ENCODE data around the gene CCSAP.

DNA sequence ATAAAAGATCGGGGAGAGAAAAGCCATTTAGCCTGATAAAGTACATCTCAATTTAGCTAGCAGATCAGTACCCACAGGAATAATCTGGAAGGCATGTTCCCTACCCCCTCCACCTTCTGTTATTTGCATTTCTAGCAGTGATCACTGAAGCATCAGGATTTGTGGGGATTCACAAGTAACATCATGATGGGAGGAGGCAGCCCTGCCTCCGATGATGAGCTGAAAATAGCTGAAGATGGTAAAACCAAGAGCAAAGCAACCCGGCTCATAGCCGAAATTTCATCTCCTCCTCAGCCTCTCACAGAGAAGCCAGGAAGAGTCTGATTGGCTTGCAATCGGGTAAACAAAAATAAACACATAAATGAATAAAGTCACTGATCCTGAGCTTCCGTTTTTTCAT is 2.4 kb downstream of the CCSAP start:
- no peak for TF ChIP-seq KDM5A (IDR thresholded peaks at IDR 0.05; ENCODE audit: borderline replicate concordance, low read length)
- TF ChIP-seq POLR2AphosphoS5 (IDR thresholded peaks at IDR 0.05; ENCODE audit: low read depth, low read length), result no peak
- no peak for TF ChIP-seq ZNF274 (CRISPR knock-in tag; IDR thresholded peaks at IDR 0.05)
- TF ChIP-seq NFRKB (IDR thresholded peaks at IDR 0.05), result no peak
- no peak for TF ChIP-seq POLR2A (IDR thresholded peaks at IDR 0.05; ENCODE audit: insufficient read depth in 1 of 2, low read depth in 2 of 2, low read length in 2 of 2)
- no peak for TF ChIP-seq HDAC6 (IDR thresholded peaks at IDR 0.05; ENCODE audit: low read depth, low read length)
